WTC11 (cell line): ENCODE data around the gene PRKD1. TPM values are rescaled to one million over a fixed set of nuclear protein-coding genes. Genes with fewer than 3 reads are reported as not detected.

ENCODE experiments used
- ATAC-seq: fragments of 200-7000 bp; cut with Tn5 transposase; 2 replicates; pipeline ENCODE4 v1.10.0; 2021; ENCODE audit warnings: mild to moderate bottlenecking, moderate library complexity
- CTCF ChIA-PET: fragments of 300-600 bp; sonication (Branson Sonifier 250); formaldehyde crosslinking; loops from one replicate; lab custom pipeline; 2021; ENCODE audit warnings: antibody characterized with exemption; lab: Charles Lee
- POLR2A ChIA-PET: fragments of 350-600 bp; sonication (Branson Sonifier 250); formaldehyde crosslinking; loops from one replicate; lab custom pipeline; 2021; ENCODE audit warnings: antibody characterized with exemption; lab: Charles Lee
- DNase-seq: peaks from one replicate; pipeline ENCODE4 v3.0.0; 2021; ENCODE audit warnings: low spot score
- H3K27ac Mint-ChIP-seq: 2 replicates; pipeline ENCODE4 v1.8.0; 2021; ENCODE audit warnings: mixed read lengths
- H3K27me3 Mint-ChIP-seq: 2 replicates; pipeline ENCODE4 v1.8.0; 2021; ENCODE audit warnings: low read depth, mild to moderate bottlenecking, moderate library complexity, mixed read lengths
- H3K36me3 Mint-ChIP-seq: 2 replicates; pipeline ENCODE4 v1.8.0; 2021; ENCODE audit warnings: mixed read lengths
- H3K4me1 Mint-ChIP-seq: 2 replicates; pipeline ENCODE4 v1.8.0; 2022; ENCODE audit warnings: mixed read lengths
- H3K4me3 Mint-ChIP-seq: 2 replicates; pipeline ENCODE4 v1.8.0; 2021; ENCODE audit warnings: mild to moderate bottlenecking, moderate library complexity, mixed read lengths
- H3K9me3 Mint-ChIP-seq: 2 replicates; pipeline ENCODE4 v1.8.0; 2021; ENCODE audit warnings: mixed read lengths
- CREB1 ChIP-seq: sonication (generic); formaldehyde crosslinking; IDR thresholded peaks from 2 replicates; pipeline ENCODE4 v1.8.0; 2023; ENCODE audit warnings: mild to moderate bottlenecking, missing genetic modification reagents
- EMX1 ChIP-seq: fragments of 250-450 bp; sonication (Bioruptor Pico); IDR thresholded peaks from 2 replicates; pipeline ENCODE4 v1.8.0; 2021; ENCODE audit warnings: mild to moderate bottlenecking
- GABPB1 ChIP-seq: sonication (generic); formaldehyde crosslinking; IDR thresholded peaks from 2 replicates; pipeline ENCODE4 v1.8.1; 2023; ENCODE audit warnings: mild to moderate bottlenecking, missing genetic modification reagents
- JUN ChIP-seq: sonication (generic); formaldehyde crosslinking; IDR thresholded peaks from 2 replicates; pipeline ENCODE4 v1.8.0; 2023; ENCODE audit warnings: mild to moderate bottlenecking, missing genetic modification reagents
- NFATC4 ChIP-seq: fragments of 250-450 bp; sonication (Bioruptor Pico); IDR thresholded peaks from 2 replicates; pipeline ENCODE4 v1.9.0; 2021; ENCODE audit warnings: mild to moderate bottlenecking
- OVOL2 ChIP-seq: fragments of 250-450 bp; sonication (Bioruptor Pico); IDR thresholded peaks from 2 replicates; pipeline ENCODE4 v1.9.0; 2021; ENCODE audit warnings: mild to moderate bottlenecking, borderline replicate concordance
- RELA ChIP-seq: sonication (generic); formaldehyde crosslinking; IDR thresholded peaks from 2 replicates; pipeline ENCODE4 v1.8.1; 2022; ENCODE audit warnings: missing genetic modification reagents, mild to moderate bottlenecking, borderline replicate concordance
- TCF7 ChIP-seq: sonication (generic); formaldehyde crosslinking; IDR thresholded peaks from 2 replicates; pipeline ENCODE4 v1.8.0; 2022; ENCODE audit warnings: mild to moderate bottlenecking, low read depth, missing genetic modification reagents, moderate library complexity
- TP53 ChIP-seq: sonication (generic); formaldehyde crosslinking; IDR thresholded peaks from 2 replicates; pipeline ENCODE4 v1.8.1; 2023; ENCODE audit warnings: mild to moderate bottlenecking, missing genetic modification reagents
- ZNF219 ChIP-seq: sonication (generic); formaldehyde crosslinking; IDR thresholded peaks from 2 replicates; pipeline ENCODE4 v1.8.0; 2023; ENCODE audit warnings: missing genetic modification reagents, mild to moderate bottlenecking, borderline replicate concordance
- ZNF263 ChIP-seq: sonication (generic); formaldehyde crosslinking; IDR thresholded peaks from 2 replicates; pipeline ENCODE4 v1.8.1; 2022; ENCODE audit warnings: low read depth, mild to moderate bottlenecking, moderate library complexity, missing genetic modification reagents
- total RNA-seq: library from RNA; stranded (reverse); gene quantifications from 3 replicates; pipeline ENCODE4 v1.2.3, GENCODE V29; 2021
- TF ChIP-seq, protein P1 (sequence below): fragments of 250-450 bp; sonication (Bioruptor Pico); conservative IDR thresholded peaks from 2 replicates; pipeline ENCODE4 v1.9.0; 2021; ENCODE audit warnings: mild to moderate bottlenecking
- TF ChIP-seq, protein P2 (sequence below): fragments of 200-600 bp; IDR thresholded peaks from 2 replicates; pipeline ENCODE4 v1.8.0; 2022; ENCODE audit warnings: antibody characterized with exemption
- TF ChIP-seq, protein P3 (sequence below): sonication (generic); formaldehyde crosslinking; IDR thresholded peaks from 2 replicates; pipeline ENCODE4 v1.8.1; 2023; ENCODE audit warnings: mild to moderate bottlenecking, missing genetic modification reagents, borderline replicate concordance
- TF ChIP-seq, protein P4 (sequence below): sonication (generic); formaldehyde crosslinking; IDR thresholded peaks from 2 replicates; pipeline ENCODE4 v1.8.1; 2023; ENCODE audit warnings: mild to moderate bottlenecking, missing genetic modification reagents, moderate library complexity
- TF ChIP-seq, protein P5 (sequence below): sonication (generic); formaldehyde crosslinking; IDR thresholded peaks from 2 replicates; pipeline ENCODE4 v1.8.0; 2023; ENCODE audit warnings: missing genetic modification reagents, mild to moderate bottlenecking, borderline replicate concordance
- TF ChIP-seq, protein P6 (sequence below): sonication (generic); formaldehyde crosslinking; IDR thresholded peaks from 2 replicates; pipeline ENCODE4 v1.8.1; 2023; ENCODE audit warnings: mild to moderate bottlenecking, missing genetic modification reagents

The PRKD1 gene
- total RNA-seq, 1 experiment from 2014 or later: 7.6 TPM

DNA sequence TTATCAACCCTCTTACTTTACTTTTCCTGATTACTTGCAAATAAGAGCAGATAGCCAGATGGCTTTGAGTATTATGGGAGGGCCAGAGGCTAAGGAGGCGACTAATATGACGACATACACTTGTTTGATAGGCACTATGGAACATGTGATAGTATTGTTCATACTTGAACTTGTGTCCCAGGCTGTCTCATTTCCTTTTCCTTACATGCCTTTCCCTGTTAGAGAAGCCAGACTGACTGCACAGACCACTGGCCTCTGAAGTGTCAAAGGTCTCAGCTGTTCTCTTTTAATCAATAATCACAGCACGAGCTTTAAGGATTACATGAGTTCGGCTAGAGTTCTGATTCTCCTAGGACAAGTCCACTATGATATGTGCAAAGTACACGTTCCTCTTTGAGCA is 326.0 kb downstream of the PRKD1 start (continued):
- TF ChIP-seq, protein P1, sequence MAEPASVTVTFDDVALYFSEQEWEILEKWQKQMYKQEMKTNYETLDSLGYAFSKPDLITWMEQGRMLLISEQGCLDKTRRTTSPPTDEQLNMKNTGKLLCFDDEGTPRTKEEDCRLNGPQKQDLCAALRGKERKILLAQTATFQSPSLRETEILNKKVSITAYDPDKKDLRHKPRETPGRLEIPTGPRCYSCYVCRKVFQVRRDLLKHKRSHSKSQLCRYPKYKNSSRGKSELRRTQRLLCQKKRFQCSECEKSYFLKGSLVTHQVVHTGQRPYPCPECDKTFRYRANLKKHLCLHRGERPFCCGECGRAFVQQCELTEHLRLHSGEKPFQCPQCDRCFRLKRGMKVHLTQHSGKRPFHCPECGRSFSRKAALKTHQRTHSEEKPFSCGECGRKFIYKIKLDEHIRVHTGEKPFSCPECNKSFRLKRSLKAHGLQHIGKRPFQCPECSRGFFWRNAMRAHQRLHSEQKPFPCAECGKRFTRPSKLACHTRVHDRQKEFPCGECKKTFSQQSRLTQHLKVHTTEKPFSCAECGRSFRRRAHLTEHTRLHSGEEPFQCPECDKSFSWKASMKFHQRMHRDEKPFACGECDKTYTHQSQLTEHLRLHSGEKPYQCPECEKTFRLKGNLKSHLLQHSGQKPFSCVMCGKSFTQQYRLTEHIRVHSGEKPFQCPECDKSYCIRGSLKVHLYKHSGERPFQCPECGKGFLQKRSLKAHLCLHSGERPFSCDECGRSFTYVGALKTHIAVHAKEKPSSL (CRISPR knock-in tag): no peak
- no peak for TF ChIP-seq TCF7 (CRISPR knock-in tag)
- TF ChIP-seq, protein P2, sequence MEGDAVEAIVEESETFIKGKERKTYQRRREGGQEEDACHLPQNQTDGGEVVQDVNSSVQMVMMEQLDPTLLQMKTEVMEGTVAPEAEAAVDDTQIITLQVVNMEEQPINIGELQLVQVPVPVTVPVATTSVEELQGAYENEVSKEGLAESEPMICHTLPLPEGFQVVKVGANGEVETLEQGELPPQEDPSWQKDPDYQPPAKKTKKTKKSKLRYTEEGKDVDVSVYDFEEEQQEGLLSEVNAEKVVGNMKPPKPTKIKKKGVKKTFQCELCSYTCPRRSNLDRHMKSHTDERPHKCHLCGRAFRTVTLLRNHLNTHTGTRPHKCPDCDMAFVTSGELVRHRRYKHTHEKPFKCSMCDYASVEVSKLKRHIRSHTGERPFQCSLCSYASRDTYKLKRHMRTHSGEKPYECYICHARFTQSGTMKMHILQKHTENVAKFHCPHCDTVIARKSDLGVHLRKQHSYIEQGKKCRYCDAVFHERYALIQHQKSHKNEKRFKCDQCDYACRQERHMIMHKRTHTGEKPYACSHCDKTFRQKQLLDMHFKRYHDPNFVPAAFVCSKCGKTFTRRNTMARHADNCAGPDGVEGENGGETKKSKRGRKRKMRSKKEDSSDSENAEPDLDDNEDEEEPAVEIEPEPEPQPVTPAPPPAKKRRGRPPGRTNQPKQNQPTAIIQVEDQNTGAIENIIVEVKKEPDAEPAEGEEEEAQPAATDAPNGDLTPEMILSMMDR: no peak

DNA sequence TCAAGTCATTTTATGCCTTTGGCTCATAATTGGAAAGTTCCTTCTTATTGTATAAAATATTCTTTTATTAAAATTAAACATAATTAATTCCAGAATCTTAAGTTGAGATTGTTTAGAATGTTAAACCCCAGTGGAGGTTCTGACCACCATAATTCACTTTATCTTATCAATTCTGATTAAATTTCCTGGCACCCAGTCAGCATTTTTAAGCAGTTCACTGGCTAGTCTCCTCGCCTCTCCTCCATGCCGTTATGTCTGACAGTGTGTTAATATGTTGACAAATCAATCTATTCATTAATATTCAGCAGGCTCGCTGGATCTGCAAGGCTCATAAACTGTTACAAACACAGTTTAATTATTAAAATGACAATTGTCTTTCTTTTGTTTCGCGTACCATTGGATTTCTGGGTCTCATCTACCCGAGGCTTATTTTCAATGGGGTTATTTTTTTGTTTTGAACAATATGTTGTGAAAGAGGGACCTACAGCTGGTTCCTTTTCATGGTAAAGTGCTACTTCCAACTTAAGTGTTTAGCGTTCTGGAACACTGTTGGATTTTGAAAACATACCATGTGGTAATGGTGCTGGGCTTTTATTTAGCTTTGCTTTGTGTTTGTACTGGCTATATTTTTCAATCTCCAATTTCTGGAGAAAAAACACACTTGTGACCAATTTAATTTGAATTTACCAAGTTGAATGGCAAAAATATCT is 339.7 kb downstream of the PRKD1 start:
- no peaks in the 10 kb centered on the region for H3K27me3 Mint-ChIP-seq
- H3K4me3 Mint-ChIP-seq: no peak overlapping the region
- no peaks in the 10 kb centered on the region for H3K9me3 Mint-ChIP-seq
- no peaks in the 10 kb centered on the region for H3K36me3 Mint-ChIP-seq
- peaks cover 20% of the 10 kb centered on the region for H3K4me1 Mint-ChIP-seq
- ChIA-PET CTCF (no interaction called here), POLR2A (no interaction called here)
- DNase-seq: no peak
- ATAC-seq: no peak
- no peak for TF ChIP-seq CREB1
- H3K27ac Mint-ChIP-seq: no peak overlapping the region

DNA sequence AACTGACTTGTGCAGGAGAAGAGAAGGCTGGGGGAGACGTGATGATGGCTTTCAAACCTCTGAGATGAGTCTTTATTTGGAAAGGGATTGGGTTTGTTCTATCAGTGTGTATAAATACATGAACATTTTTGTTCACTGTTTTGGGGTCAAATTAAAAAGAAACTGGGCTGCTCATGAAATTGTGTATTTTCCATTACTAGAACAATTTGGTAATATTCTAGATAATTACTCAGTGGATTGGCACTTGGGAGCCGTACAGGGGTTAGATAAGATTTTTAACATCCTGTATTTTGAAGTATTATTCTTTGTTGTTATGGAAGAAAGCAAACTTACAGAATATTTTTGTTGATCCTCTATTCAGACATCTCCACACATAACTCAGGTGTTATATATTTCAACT is 340.6 kb downstream of the PRKD1 start:
- H3K27me3 Mint-ChIP-seq: no peaks in the 10 kb centered on the region
- POLR2A ChIA-PET: no interaction called here
- H3K36me3 Mint-ChIP-seq: no peaks in the 10 kb centered on the region
- H3K4me1 Mint-ChIP-seq: peaks cover 26% of the 10 kb centered on the region
- no peak overlapping the region for H3K4me3 Mint-ChIP-seq
- no peaks in the 10 kb centered on the region for H3K9me3 Mint-ChIP-seq
- H3K27ac Mint-ChIP-seq: no peak overlapping the region
- DNase-seq (no peak), ATAC-seq (no peak)
- CTCF ChIA-PET: no interaction called here
- TF ChIP-seq EMX1 (no peak), OVOL2 (CRISPR knock-in tag) (no peak), RELA (no peak), ZNF263 (CRISPR knock-in tag) (no peak), NFATC4 (CRISPR knock-in tag) (no peak), TP53 (CRISPR knock-in tag) (no peak), GABPB1 (no peak), JUN (CRISPR knock-in tag) (no peak), ZNF219 (CRISPR knock-in tag) (no peak)
- TF ChIP-seq, protein P3, sequence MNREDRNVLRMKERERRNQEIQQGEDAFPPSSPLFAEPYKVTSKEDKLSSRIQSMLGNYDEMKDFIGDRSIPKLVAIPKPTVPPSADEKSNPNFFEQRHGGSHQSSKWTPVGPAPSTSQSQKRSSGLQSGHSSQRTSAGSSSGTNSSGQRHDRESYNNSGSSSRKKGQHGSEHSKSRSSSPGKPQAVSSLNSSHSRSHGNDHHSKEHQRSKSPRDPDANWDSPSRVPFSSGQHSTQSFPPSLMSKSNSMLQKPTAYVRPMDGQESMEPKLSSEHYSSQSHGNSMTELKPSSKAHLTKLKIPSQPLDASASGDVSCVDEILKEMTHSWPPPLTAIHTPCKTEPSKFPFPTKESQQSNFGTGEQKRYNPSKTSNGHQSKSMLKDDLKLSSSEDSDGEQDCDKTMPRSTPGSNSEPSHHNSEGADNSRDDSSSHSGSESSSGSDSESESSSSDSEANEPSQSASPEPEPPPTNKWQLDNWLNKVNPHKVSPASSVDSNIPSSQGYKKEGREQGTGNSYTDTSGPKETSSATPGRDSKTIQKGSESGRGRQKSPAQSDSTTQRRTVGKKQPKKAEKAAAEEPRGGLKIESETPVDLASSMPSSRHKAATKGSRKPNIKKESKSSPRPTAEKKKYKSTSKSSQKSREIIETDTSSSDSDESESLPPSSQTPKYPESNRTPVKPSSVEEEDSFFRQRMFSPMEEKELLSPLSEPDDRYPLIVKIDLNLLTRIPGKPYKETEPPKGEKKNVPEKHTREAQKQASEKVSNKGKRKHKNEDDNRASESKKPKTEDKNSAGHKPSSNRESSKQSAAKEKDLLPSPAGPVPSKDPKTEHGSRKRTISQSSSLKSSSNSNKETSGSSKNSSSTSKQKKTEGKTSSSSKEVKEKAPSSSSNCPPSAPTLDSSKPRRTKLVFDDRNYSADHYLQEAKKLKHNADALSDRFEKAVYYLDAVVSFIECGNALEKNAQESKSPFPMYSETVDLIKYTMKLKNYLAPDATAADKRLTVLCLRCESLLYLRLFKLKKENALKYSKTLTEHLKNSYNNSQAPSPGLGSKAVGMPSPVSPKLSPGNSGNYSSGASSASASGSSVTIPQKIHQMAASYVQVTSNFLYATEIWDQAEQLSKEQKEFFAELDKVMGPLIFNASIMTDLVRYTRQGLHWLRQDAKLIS: no peak
- TF ChIP-seq, protein P4, sequence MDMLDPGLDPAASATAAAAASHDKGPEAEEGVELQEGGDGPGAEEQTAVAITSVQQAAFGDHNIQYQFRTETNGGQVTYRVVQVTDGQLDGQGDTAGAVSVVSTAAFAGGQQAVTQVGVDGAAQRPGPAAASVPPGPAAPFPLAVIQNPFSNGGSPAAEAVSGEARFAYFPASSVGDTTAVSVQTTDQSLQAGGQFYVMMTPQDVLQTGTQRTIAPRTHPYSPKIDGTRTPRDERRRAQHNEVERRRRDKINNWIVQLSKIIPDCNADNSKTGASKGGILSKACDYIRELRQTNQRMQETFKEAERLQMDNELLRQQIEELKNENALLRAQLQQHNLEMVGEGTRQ (CRISPR knock-in tag): no peak
- TF ChIP-seq, protein P5, sequence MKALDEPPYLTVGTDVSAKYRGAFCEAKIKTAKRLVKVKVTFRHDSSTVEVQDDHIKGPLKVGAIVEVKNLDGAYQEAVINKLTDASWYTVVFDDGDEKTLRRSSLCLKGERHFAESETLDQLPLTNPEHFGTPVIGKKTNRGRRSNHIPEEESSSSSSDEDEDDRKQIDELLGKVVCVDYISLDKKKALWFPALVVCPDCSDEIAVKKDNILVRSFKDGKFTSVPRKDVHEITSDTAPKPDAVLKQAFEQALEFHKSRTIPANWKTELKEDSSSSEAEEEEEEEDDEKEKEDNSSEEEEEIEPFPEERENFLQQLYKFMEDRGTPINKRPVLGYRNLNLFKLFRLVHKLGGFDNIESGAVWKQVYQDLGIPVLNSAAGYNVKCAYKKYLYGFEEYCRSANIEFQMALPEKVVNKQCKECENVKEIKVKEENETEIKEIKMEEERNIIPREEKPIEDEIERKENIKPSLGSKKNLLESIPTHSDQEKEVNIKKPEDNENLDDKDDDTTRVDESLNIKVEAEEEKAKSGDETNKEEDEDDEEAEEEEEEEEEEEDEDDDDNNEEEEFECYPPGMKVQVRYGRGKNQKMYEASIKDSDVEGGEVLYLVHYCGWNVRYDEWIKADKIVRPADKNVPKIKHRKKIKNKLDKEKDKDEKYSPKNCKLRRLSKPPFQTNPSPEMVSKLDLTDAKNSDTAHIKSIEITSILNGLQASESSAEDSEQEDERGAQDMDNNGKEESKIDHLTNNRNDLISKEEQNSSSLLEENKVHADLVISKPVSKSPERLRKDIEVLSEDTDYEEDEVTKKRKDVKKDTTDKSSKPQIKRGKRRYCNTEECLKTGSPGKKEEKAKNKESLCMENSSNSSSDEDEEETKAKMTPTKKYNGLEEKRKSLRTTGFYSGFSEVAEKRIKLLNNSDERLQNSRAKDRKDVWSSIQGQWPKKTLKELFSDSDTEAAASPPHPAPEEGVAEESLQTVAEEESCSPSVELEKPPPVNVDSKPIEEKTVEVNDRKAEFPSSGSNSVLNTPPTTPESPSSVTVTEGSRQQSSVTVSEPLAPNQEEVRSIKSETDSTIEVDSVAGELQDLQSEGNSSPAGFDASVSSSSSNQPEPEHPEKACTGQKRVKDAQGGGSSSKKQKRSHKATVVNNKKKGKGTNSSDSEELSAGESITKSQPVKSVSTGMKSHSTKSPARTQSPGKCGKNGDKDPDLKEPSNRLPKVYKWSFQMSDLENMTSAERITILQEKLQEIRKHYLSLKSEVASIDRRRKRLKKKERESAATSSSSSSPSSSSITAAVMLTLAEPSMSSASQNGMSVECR (CRISPR knock-in tag): no peak
- TF ChIP-seq, protein P6, sequence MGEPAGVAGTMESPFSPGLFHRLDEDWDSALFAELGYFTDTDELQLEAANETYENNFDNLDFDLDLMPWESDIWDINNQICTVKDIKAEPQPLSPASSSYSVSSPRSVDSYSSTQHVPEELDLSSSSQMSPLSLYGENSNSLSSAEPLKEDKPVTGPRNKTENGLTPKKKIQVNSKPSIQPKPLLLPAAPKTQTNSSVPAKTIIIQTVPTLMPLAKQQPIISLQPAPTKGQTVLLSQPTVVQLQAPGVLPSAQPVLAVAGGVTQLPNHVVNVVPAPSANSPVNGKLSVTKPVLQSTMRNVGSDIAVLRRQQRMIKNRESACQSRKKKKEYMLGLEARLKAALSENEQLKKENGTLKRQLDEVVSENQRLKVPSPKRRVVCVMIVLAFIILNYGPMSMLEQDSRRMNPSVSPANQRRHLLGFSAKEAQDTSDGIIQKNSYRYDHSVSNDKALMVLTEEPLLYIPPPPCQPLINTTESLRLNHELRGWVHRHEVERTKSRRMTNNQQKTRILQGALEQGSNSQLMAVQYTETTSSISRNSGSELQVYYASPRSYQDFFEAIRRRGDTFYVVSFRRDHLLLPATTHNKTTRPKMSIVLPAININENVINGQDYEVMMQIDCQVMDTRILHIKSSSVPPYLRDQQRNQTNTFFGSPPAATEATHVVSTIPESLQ (CRISPR knock-in tag): no peak
